Measurements from ENCODE around the gene DHX15. TPM values are rescaled to one million over a fixed set of nuclear protein-coding genes. Genes with fewer than 3 reads are reported as not detected.

DHX15 gene
- total and polyA plus RNA-seq, 2 of the 13 experiments (the other 11 are each of a cell fraction or from before 2014, with no cell fraction given): 92.9 to 165 TPM

- Histone ChIP-seq H3K4me1 (ENCODE audit: insufficient read depth, low read length) (peaks cover 3% of the 10 kb centered on the region; the same call in 1 of the 2 replicates), H3K27ac (ENCODE audit: extremely low read length, insufficient read depth, low read length) (no peak overlapping the region), H2AFZ (ENCODE audit: low read length) (no peak overlapping the region), H3K4me3 (replicated peaks in 1 of 3; ENCODE audit: insufficient read depth in 1 of 3, low read depth in 2 of 3, low read length in 3 of 3) (no peak overlapping the region), H3K79me2 (ENCODE audit: insufficient read depth, low read length) (peaks cover 71% of the 10 kb centered on the region), H3K36me3 (replicated peaks in 1 of 2; ENCODE audit: control insufficient read depth in 1 of 2, insufficient read depth in 2 of 2, low read length in 2 of 2) (peaks cover 17 to 75% of the 10 kb centered on the region in 2 experiments), H4K20me1 (ENCODE audit: insufficient read depth, low read length) (peaks cover 36% of the 10 kb centered on the region), H3K9me3 (ENCODE audit: low read length) (no peaks in the 10 kb centered on the region), H3K27me3 (ENCODE audit: control insufficient read depth in 1 of 2, insufficient read depth in 2 of 2, low read length in 2 of 2) (no peaks in the 10 kb centered on the region), H3K4me2 (ENCODE audit: low read depth, low read length) (no peak overlapping the region), H3K9ac (ENCODE audit: insufficient read depth, low read depth, low read length) (no peak overlapping the region)
- 92% methylated on average over 2 of the region's 2 CpGs for WGBS (ENCODE audit: low lambda C conversion rate)
- intact Hi-C loops (cut with micrococcal nuclease; ENCODE audit: unreplicated experiment) (no loop called here), in situ Hi-C loops (cut with HindIII; ENCODE audit: extremely low pct_ligation_motif_present, low pct_unique_long_range_greater_than_20kb) (no loop called here)
- ChIA-PET CTCF (ENCODE audit: low intra/inter-chr PET ratio, low total read pairs) (no interaction called here), POLR2A (no interaction called here)
- no peak for FAIRE-seq
- TF ChIP-seq MED13 (CRISPR knock-in tag; IDR thresholded peaks at IDR 0.05): no peak
- 0 out of 2 replicates have a peak, but pooled peaks have one; percentile 7 for TF ChIP-seq CTCF (CRISPR knock-in tag; IDR thresholded peaks at IDR 0.05)
- TF ChIP-seq ZBTB43 (CRISPR knock-in tag; conservative IDR thresholded peaks at IDR 0.05): no peak
- TF ChIP-seq RBM39 (IDR thresholded peaks at IDR 0.05; ENCODE audit: low read depth, low read length, poor library complexity, severe bottlenecking): no peak
- no peak for TF ChIP-seq ZNF367 (CRISPR knock-in tag; IDR thresholded peaks at IDR 0.05; ENCODE audit: borderline replicate concordance)
- no peak for TF ChIP-seq POGZ (CRISPR knock-in tag; IDR thresholded peaks at IDR 0.05)
- no peak for ATAC-seq
- DNase-seq (ENCODE audit: low spot score): no peak
- no TSS peak for BruUV-seq (replicated peaks)
These were observed 32.7 kb downstream of the DHX15 start for GRCh38 chr4:24551492-24552289.

Data from HepG2 (cell line).